ENCODE measurements around the gene SRSF9. TPM values are rescaled to one million over a fixed set of nuclear protein-coding genes. Genes with fewer than 3 reads are reported as not detected.
"Not testable (repeated sequence)": the region's sequence is repeated elsewhere in the genome, so short reads cannot be mapped to it uniquely, and the experiment has no call there.

SRSF9 gene
- 100 to 1,000 TPM; 275 to 281 TPM for total RNA-seq

- CTCF ChIA-PET, result interaction anchor here (0.8 to 2.3 kb wide), 16 partner anchors 10 to 246 kb away, joined by 3 to 8 read pairs (median 3); a partner anchor contains a TSS
- POLR2A ChIA-PET, result interaction anchor here (0.6 to 2.5 kb wide), 7 partner anchors 11 to 662 kb away, joined by 3 to 12 read pairs (median 4); partner anchors contain the start of genes DYNLL1, POP5, RNU4-2 and RPLP0
These were observed at the start of gene SRSF9 for GRCh38 chr12:120469450-120470149. Gene SRSF9 (minus strand): TSS chr12:120469748. CDS start chr12:120469609, 139 bp downstream.

GRCh38 chr12:120519324-120519723 is 49.8 kb upstream of the SRSF9 start:
- CTCF ChIA-PET, POLR2A ChIA-PET: not testable (repeated sequence)

- POLR2A ChIA-PET, result no interaction called here
- CTCF ChIA-PET, result no interaction called here
These were observed 45.9 kb upstream of the SRSF9 start for GRCh38 chr12:120515496-120515895.

- ChIA-PET POLR2A (interaction anchor here (0.6 kb wide), 1 partner anchor 150 kb away, joined by 4 read pairs; no protein-coding TSS in a partner anchor), CTCF (no interaction called here)
These were observed 44.5 kb upstream of the SRSF9 start for GRCh38 chr12:120514002-120514401.

GRCh38 chr12:120508537-120508936 is 39.0 kb upstream of the SRSF9 start:
- ChIA-PET CTCF (interaction anchor here (1.1 kb wide), 1 partner anchor 8 kb away, joined by 3 read pairs; no protein-coding TSS in a partner anchor), POLR2A (no interaction called here)

GRCh38 chr12:120504587-120504986 is 35.0 kb upstream of the SRSF9 start:
- CTCF ChIA-PET, result interaction anchor here (0.6 to 1.7 kb wide), 3 partner anchors 35 to 987 kb away, joined by 3 to 5 read pairs (median 3); partner anchors contain the start of gene SRSF9
- POLR2A ChIA-PET, result no interaction called here

- ChIA-PET POLR2A (no interaction called here), CTCF (interaction anchor here (0.6 to 0.8 kb wide), 2 partner anchors 9 to 62 kb away, joined by 3 to 4 read pairs; no protein-coding TSS in a partner anchor)
These were observed 31.0 kb upstream of the SRSF9 start for GRCh38 chr12:120500581-120500980.

GRCh38 chr12:120498870-120499515 is 29.4 kb upstream of the SRSF9 start:
- POLR2A ChIA-PET, result interaction anchor here (0.5 kb wide), 1 partner anchor 22 kb away, joined by 3 read pairs; no protein-coding TSS in a partner anchor
- CTCF ChIA-PET, result no interaction called here

GRCh38 chr12:120497524-120498150 is 28.1 kb upstream of the SRSF9 start:
- ChIA-PET POLR2A (interaction anchor here (1.4 kb wide), 1 partner anchor 37 kb away, joined by 4 read pairs; a partner anchor contains a TSS), CTCF (interaction anchor here (0.6 to 2.1 kb wide), 6 partner anchors 28 to 233 kb away, joined by 3 to 6 read pairs (median 4); partner anchors contain the start of gene SRSF9)

- CTCF ChIA-PET, result interaction anchor here (0.5 to 2.1 kb wide), 12 partner anchors 22 to 339 kb away, joined by 3 to 6 read pairs (median 3); partner anchors contain the start of genes COQ5 and SRSF9
- POLR2A ChIA-PET, result interaction anchor here (0.5 to 1.4 kb wide), 10 partner anchors 10 to 653 kb away, joined by 3 to 7 read pairs (median 4); partner anchors contain the start of genes COX6A1 and SRSF9
These were observed 27.1 kb upstream of the SRSF9 start for GRCh38 chr12:120496413-120497340.

- POLR2A ChIA-PET, result interaction anchor here (0.5 to 1.3 kb wide), 7 partner anchors 9 to 488 kb away, joined by 3 to 5 read pairs (median 4); partner anchors contain the start of genes COQ5, COX6A1 and SRSF9
- CTCF ChIA-PET, result interaction anchor here (0.5 to 2.1 kb wide), 9 partner anchors 21 to 57 kb away, joined by 3 to 8 read pairs (median 4); partner anchors contain the start of genes COQ5 and SRSF9
These were observed 26.3 kb upstream of the SRSF9 start, which contains the start of gene DYNLL1 for GRCh38 chr12:120495731-120496412. Gene DYNLL1 (plus strand): TSS chr12:120496113. CDS start chr12:120496422, 309 bp downstream.

GRCh38 chr12:120495186-120495730 is 25.7 kb upstream of the SRSF9 start:
- ChIA-PET POLR2A (interaction anchor here (0.6 kb wide), 3 partner anchors 32 to 231 kb away, joined by 3 to 5 read pairs (median 5); partner anchors contain the start of gene COQ5), CTCF (interaction anchor here (1.1 to 2.1 kb wide), 5 partner anchors 20 to 32 kb away, joined by 4 to 8 read pairs (median 5); partner anchors contain the start of gene SRSF9)

- ChIA-PET CTCF (interaction anchor here (2.0 kb wide), 1 partner anchor 21 kb away, joined by 5 read pairs; no protein-coding TSS in a partner anchor), POLR2A (interaction anchor here (0.6 kb wide), 1 partner anchor 290 kb away, joined by 5 read pairs; the partner anchor contains the start of gene RPLP0)
These were observed 21.4 kb upstream of the SRSF9 start for GRCh38 chr12:120490833-120491512.

GRCh38 chr12:120490325-120490724 is 20.8 kb upstream of the SRSF9 start:
- CTCF ChIA-PET, result interaction anchor here (2.0 kb wide), 1 partner anchor 20 kb away, joined by 5 read pairs; no protein-coding TSS in a partner anchor
- POLR2A ChIA-PET, result no interaction called here

GRCh38 chr12:120489018-120489417 is 19.5 kb upstream of the SRSF9 start:
- CTCF ChIA-PET, result no interaction called here
- POLR2A ChIA-PET, result no interaction called here

- CTCF ChIA-PET, result interaction anchor here (1.2 kb wide), 1 partner anchor 18 kb away, joined by 3 read pairs; no protein-coding TSS in a partner anchor
- POLR2A ChIA-PET, result no interaction called here
These were observed 18.6 kb upstream of the SRSF9 start for GRCh38 chr12:120488057-120488640.
